WTC11 (cell line): ENCODE results near the gene RHOXF2.

ENCODE experiments used
- CTCF ChIP-seq: fragments of 200-600 bp; IDR thresholded peaks from 2 replicates; pipeline ENCODE4 v1.8.0; 2022; ENCODE audit warnings: antibody characterized with exemption
- GABPB1 ChIP-seq: sonication (generic); formaldehyde crosslinking; IDR thresholded peaks from 2 replicates; pipeline ENCODE4 v1.8.1; 2023; ENCODE audit warnings: mild to moderate bottlenecking, missing genetic modification reagents

DNA sequence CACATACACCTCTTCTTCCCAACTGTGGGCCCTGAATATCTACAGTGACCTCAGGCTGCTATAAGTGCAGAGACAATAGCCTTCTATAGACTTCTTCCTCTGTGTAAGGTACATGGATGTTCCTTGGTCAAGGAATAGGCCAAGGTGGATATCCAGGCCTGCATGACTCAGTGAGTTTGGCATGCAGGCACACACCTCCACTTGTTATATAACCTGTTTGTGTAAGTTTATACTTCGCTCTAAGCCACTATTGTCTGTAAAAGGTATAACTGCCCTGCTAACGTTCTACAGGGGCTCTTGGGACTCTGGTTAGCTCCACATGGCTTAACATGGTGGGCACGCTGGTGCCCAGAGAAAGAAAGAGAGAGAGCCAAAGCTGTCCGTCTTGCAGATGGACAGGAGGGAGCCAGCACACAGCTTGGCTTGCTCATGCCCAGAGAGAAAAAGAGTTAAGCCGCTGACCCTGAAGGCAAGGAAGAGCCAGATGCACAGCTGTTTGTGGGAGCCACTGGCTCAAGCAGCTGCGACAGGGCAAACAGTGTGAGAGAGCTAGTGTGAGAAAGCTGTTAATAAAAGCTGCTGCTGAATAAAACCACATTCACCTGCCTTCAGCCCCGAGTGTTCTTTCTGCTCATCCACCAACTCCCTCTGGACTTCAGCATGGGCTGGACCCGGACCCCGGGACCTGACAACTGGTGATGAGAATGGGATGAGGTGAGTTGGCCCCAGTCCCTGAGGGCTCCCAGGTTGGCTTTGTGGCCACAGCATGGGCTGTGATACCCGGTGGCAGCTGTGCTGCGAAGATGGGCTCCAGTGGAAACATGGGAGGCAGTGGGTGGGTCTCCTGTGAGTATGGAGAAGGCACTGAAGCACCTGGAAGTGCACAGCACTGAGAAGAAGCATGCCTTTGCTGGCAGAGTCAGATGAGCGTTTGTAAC, 47.7 kb downstream of the RHOXF2 start:
- no peak for TF ChIP-seq CTCF
- TF ChIP-seq GABPB1 (CRISPR knock-in tag), result no peak
